ENCODE results near the gene ZNF2. TPM values are rescaled to one million over a fixed set of nuclear protein-coding genes. Genes with fewer than 3 reads are reported as not detected.

ZNF2 gene
- total RNA-seq, 1 donor from 2014 or later, result 5.3 TPM

- Mint-ChIP-seq H3K27ac (no peak overlapping the region), H3K36me3 (ENCODE audit: low read depth) (peaks cover 20% of the 10 kb centered on the region), H3K4me1 (no peaks in the 10 kb centered on the region), H3K4me3 (no peak overlapping the region), H3K27me3 (no peaks in the 10 kb centered on the region), H3K9me3 (peaks cover 32% of the 10 kb centered on the region)
- ChIA-PET CTCF (no interaction called here), POLR2A (no interaction called here)
- TF ChIP-seq CTCF (IDR thresholded peaks at IDR 0.05), result no peak
- intact Hi-C loops (cut with micrococcal nuclease), result no loop called here
- no peak for ATAC-seq (ENCODE audit: low read depth)
- DNase-seq, result no peak
These were observed 26.9 kb upstream of the ZNF2 start for GRCh38 chr2:95138702-95139101.

- Mint-ChIP-seq H3K9me3 (peaks cover 52% of the 10 kb centered on the region), H3K27ac (no peak overlapping the region), H3K36me3 (ENCODE audit: low read depth) (peaks cover 49% of the 10 kb centered on the region), H3K4me3 (no peak overlapping the region), H3K27me3 (no peaks in the 10 kb centered on the region), H3K4me1 (no peaks in the 10 kb centered on the region)
- CTCF ChIA-PET, result no interaction called here
- ATAC-seq (ENCODE audit: low read depth) (no peak), DNase-seq (no peak)
- no peak for TF ChIP-seq CTCF (IDR thresholded peaks at IDR 0.05)
- intact Hi-C loops (cut with micrococcal nuclease), result no loop called here
- POLR2A ChIA-PET, result no interaction called here
These were observed 21.8 kb upstream of the ZNF2 start for GRCh38 chr2:95143838-95144237.

- peaks cover 86% of the 10 kb centered on the region for H3K36me3 Mint-ChIP-seq (ENCODE audit: low read depth)
- no peak for TF ChIP-seq CTCF (IDR thresholded peaks at IDR 0.05)
- no peak for DNase-seq
- no peaks in the 10 kb centered on the region for H3K4me1 Mint-ChIP-seq
- intact Hi-C loops (cut with micrococcal nuclease), result no loop called here
- POLR2A ChIA-PET, result no interaction called here
- peaks cover 68% of the 10 kb centered on the region for H3K9me3 Mint-ChIP-seq
- H3K27ac Mint-ChIP-seq, result no peak overlapping the region
- H3K27me3 Mint-ChIP-seq, result no peaks in the 10 kb centered on the region
- H3K4me3 Mint-ChIP-seq, result no peak overlapping the region
- CTCF ChIA-PET, result no interaction called here
- no peak for ATAC-seq (ENCODE audit: low read depth)
These were observed 16.1 kb upstream of the ZNF2 start for GRCh38 chr2:95149397-95149984.

GRCh38 chr2:95158441-95158840, 7.2 kb upstream of the ZNF2 start:
- ChIA-PET POLR2A (interaction anchor here (3.5 kb wide), 1 partner anchor 37 kb away, joined by 37 read pairs; the partner anchor contains the start of gene MRPS5), CTCF (no interaction called here)
- Mint-ChIP-seq H3K4me3 (peak overlapping the region; percentile 85), H3K36me3 (ENCODE audit: low read depth) (peaks cover 33% of the 10 kb centered on the region), H3K27me3 (no peaks in the 10 kb centered on the region), H3K9me3 (peaks cover 9% of the 10 kb centered on the region), H3K4me1 (peaks cover 12% of the 10 kb centered on the region), H3K27ac (no peak overlapping the region)
- intact Hi-C loops (cut with micrococcal nuclease), result no loop called here
- ATAC-seq (ENCODE audit: low read depth) (no peak), DNase-seq (no peak)
- TF ChIP-seq CTCF (IDR thresholded peaks at IDR 0.05), result no peak

GRCh38 chr2:95158891-95159619, 6.6 kb upstream of the ZNF2 start:
- intact Hi-C loops (cut with micrococcal nuclease), result loop anchor here (1.0 kb wide), 1 partner anchor 37 kb away; no protein-coding TSS in a partner anchor
- CTCF ChIA-PET, result interaction anchor here (1.4 kb wide), 1 partner anchor 37 kb away, joined by 5 read pairs; the partner anchor contains the start of gene MRPS5
- DNase-seq (peak; percentile 37), ATAC-seq (ENCODE audit: low read depth) (peak; percentile 64)
- no peak for TF ChIP-seq CTCF (IDR thresholded peaks at IDR 0.05)
- Mint-ChIP-seq H3K4me1 (peaks cover 14% of the 10 kb centered on the region), H3K27me3 (no peaks in the 10 kb centered on the region), H3K9me3 (peaks cover 8% of the 10 kb centered on the region), H3K27ac (peak overlapping the region; percentile 56), H3K36me3 (ENCODE audit: low read depth) (peaks cover 27% of the 10 kb centered on the region), H3K4me3 (peak overlapping the region; percentile 85)
- POLR2A ChIA-PET, result interaction anchor here (0.6 to 3.5 kb wide), 2 partner anchors 28 to 38 kb away, joined by 4 to 37 read pairs; partner anchors contain the start of gene MRPS5
